Measurements from ENCODE around the gene PLXNA4. TPM values are rescaled to one million over a fixed set of nuclear protein-coding genes. Genes with fewer than 3 reads are reported as not detected.

Gene PLXNA4
- total RNA-seq, 1 experiment from 2014 or later: 0.10 TPM

DNA sequence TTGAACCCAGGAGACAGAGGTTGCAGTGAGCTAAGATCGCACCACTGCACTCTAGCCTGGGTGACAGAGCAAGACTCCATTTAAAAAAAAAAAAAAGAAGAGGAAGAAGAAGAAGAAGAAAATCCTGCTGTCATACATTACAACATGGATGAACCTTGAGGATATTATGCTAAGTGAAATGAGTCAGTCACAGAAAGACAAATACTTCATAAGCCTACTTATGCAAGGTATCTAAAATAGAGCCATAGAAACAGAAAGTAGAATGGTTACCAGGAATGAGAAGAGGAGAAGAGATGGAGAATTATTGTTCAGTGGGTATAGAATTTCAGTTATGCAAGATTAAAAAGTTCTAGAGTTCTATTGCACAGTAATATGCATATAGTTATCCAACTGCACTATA is 466.5 kb downstream of the PLXNA4 start:
- Histone ChIP-seq H3K9me3 (ENCODE audit: control insufficient read depth, insufficient read depth, low read depth, low read length) (no peaks in the 10 kb centered on the region), H3K4me1 (ENCODE audit: control insufficient read depth, insufficient read depth, low read length) (no peaks in the 10 kb centered on the region), H3K27me3 (ENCODE audit: control insufficient read depth, insufficient read depth, low read length) (no peaks in the 10 kb centered on the region; the same call in 1 of the 2 replicates), H3K4me3 (ENCODE audit: low read depth in 2 of 2, low read length in 2 of 2) (no peak overlapping the region), H3K27ac (ENCODE audit: low read length) (no peak overlapping the region), H3K36me3 (ENCODE audit: control insufficient read depth, insufficient read depth, low read length) (no peaks in the 10 kb centered on the region)
- POLR2A ChIA-PET: no interaction called here
- no peak for TF ChIP-seq POLR2AphosphoS5 (IDR thresholded peaks at IDR 0.05; ENCODE audit: low read depth, low read length)
- no peak for TF ChIP-seq SIN3A (IDR thresholded peaks at IDR 0.05; ENCODE audit: borderline replicate concordance, insufficient read depth, low read depth, low read length)
- TF ChIP-seq, protein P1, sequence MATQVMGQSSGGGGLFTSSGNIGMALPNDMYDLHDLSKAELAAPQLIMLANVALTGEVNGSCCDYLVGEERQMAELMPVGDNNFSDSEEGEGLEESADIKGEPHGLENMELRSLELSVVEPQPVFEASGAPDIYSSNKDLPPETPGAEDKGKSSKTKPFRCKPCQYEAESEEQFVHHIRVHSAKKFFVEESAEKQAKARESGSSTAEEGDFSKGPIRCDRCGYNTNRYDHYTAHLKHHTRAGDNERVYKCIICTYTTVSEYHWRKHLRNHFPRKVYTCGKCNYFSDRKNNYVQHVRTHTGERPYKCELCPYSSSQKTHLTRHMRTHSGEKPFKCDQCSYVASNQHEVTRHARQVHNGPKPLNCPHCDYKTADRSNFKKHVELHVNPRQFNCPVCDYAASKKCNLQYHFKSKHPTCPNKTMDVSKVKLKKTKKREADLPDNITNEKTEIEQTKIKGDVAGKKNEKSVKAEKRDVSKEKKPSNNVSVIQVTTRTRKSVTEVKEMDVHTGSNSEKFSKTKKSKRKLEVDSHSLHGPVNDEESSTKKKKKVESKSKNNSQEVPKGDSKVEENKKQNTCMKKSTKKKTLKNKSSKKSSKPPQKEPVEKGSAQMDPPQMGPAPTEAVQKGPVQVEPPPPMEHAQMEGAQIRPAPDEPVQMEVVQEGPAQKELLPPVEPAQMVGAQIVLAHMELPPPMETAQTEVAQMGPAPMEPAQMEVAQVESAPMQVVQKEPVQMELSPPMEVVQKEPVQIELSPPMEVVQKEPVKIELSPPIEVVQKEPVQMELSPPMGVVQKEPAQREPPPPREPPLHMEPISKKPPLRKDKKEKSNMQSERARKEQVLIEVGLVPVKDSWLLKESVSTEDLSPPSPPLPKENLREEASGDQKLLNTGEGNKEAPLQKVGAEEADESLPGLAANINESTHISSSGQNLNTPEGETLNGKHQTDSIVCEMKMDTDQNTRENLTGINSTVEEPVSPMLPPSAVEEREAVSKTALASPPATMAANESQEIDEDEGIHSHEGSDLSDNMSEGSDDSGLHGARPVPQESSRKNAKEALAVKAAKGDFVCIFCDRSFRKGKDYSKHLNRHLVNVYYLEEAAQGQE (IDR thresholded peaks at IDR 0.05; ENCODE audit: insufficient read depth in 1 of 2, low read depth in 2 of 2, low read length in 1 of 2): no peak
- no peak for TF ChIP-seq TCF7L2 (IDR thresholded peaks at IDR 0.05; ENCODE audit: low read depth, low read length)
- TF ChIP-seq, protein P2, sequence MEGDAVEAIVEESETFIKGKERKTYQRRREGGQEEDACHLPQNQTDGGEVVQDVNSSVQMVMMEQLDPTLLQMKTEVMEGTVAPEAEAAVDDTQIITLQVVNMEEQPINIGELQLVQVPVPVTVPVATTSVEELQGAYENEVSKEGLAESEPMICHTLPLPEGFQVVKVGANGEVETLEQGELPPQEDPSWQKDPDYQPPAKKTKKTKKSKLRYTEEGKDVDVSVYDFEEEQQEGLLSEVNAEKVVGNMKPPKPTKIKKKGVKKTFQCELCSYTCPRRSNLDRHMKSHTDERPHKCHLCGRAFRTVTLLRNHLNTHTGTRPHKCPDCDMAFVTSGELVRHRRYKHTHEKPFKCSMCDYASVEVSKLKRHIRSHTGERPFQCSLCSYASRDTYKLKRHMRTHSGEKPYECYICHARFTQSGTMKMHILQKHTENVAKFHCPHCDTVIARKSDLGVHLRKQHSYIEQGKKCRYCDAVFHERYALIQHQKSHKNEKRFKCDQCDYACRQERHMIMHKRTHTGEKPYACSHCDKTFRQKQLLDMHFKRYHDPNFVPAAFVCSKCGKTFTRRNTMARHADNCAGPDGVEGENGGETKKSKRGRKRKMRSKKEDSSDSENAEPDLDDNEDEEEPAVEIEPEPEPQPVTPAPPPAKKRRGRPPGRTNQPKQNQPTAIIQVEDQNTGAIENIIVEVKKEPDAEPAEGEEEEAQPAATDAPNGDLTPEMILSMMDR (IDR thresholded peaks at IDR 0.05): no peak
- ATAC-seq (no peak), DNase-seq (ENCODE audit: low read depth, low spot score) (no peak)
- in situ Hi-C loops (cut with HindIII; ENCODE audit: low pct_unique_long_range_greater_than_20kb, low sequenced_read_pairs) (no loop called here), intact Hi-C loops (cut with micrococcal nuclease; ENCODE audit: unreplicated experiment) (no loop called here)
- BruUV-seq (replicated peaks): no TSS peak
- CTCF ChIA-PET: no interaction called here

DNA sequence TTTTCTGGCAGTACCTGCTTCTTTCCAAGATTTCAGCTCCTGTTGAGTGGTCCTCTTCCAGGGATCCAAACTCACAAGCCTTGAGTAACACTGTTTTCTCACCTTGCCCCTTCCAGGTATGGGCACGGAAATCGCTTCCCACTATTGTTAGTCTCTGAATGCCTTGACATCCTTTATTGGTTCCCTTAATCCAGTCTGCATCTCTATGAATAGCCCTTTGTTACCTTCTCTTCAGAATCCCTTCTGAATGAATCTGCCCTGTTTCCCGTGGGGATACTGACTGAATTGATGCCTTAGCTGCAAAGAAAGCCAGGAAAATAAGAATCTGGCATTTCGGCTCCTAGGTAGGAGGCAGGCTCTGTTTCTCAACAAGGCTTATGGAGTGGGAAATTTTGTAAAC is 467.7 kb downstream of the PLXNA4 start:
- DNase-seq (ENCODE audit: low read depth, low spot score) (no peak), ATAC-seq (no peak)
- intact Hi-C loops (cut with micrococcal nuclease; ENCODE audit: unreplicated experiment) (no loop called here), in situ Hi-C loops (cut with HindIII; ENCODE audit: low pct_unique_long_range_greater_than_20kb, low sequenced_read_pairs) (no loop called here)
- no peaks in the 10 kb centered on the region for H3K4me1 ChIP-seq (ENCODE audit: control insufficient read depth, insufficient read depth, low read length)
- no peaks in the 10 kb centered on the region for H3K36me3 ChIP-seq (ENCODE audit: control insufficient read depth, insufficient read depth, low read length)
- no TSS peak for BruUV-seq (replicated peaks)
- H3K27me3 ChIP-seq (ENCODE audit: control insufficient read depth, insufficient read depth, low read length): no peaks in the 10 kb centered on the region; the same call in 1 of the 2 replicates
- TF ChIP-seq POLR2AphosphoS5 (IDR thresholded peaks at IDR 0.05; ENCODE audit: low read depth, low read length): no peak
- no peak for TF ChIP-seq TCF7L2 (IDR thresholded peaks at IDR 0.05; ENCODE audit: low read depth, low read length)
- TF ChIP-seq, protein P2 (IDR thresholded peaks at IDR 0.05): no peak
- TF ChIP-seq SIN3A (IDR thresholded peaks at IDR 0.05; ENCODE audit: borderline replicate concordance, insufficient read depth, low read depth, low read length): no peak
- H3K27ac ChIP-seq (ENCODE audit: low read length): no peak overlapping the region
- no peak overlapping the region for H3K4me3 ChIP-seq (ENCODE audit: low read depth in 2 of 2, low read length in 2 of 2)
- no peaks in the 10 kb centered on the region for H3K9me3 ChIP-seq (ENCODE audit: control insufficient read depth, insufficient read depth, low read depth, low read length)
- CTCF ChIA-PET: no interaction called here
- POLR2A ChIA-PET: no interaction called here

Data from Panc1 (cell line).